ENCODE data around the gene PPP6R2.
"Not testable (repeated sequence)": the region's sequence is repeated elsewhere in the genome, so short reads cannot be mapped to it uniquely, and the experiment has no call there.

The PPP6R2 gene

DNA sequence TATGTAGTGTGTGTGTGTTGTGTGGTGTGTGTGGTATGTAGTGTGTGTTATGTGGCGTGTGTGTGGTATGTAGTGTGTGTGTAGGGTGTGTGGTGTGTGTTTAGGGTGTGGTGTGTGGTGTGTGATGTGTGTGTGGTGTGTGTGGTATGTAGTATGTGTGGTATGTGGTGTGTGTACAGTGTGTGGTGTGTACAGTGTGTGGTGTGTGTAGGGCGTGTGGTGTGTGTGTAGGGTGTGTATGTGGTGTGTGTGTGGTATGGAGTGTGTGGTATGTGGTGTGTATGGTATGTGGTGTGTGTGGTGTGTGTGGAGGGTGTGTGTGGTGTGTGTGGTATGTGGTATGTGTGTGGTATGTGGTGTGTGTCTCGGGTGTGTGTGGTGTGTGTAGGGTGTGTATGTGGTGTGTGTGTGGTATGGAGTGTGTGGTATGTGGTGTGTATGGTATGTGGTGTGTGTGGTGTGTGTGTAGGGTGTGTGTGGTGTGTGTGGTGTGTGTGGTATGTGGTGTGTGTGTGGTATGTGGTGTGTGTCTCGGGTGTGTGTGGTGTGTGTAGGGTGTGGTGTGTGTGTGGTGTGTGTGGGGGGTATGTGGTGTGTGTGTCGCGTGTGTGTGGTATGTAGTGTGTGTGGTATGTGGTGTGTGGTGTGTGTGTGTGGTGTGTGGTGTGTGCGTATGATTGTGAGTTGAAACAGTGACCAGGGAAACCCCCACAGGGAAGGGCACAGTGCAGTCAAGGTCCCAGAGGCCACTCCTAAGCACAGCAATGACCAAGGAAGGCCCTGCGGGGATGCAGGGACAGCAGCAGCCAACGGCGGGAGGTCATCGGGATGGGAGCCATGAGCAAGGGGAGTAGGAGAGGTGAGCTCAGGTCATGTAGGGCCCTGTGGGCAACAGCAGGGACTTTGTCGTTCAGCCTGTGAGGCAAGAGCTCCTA lies 2.9 kb upstream of the PPP6R2 start:
- Mint-ChIP-seq H3K4me1 (ENCODE audit: low read depth) (peaks cover 7% of the 10 kb centered on the region), H3K36me3 (no peaks in the 10 kb centered on the region), H3K4me3 (no peak overlapping the region), H3K27me3 (no peaks in the 10 kb centered on the region), H3K9me3 (ENCODE audit: low read depth) (no peaks in the 10 kb centered on the region), H3K27ac (no peak overlapping the region)

DNA sequence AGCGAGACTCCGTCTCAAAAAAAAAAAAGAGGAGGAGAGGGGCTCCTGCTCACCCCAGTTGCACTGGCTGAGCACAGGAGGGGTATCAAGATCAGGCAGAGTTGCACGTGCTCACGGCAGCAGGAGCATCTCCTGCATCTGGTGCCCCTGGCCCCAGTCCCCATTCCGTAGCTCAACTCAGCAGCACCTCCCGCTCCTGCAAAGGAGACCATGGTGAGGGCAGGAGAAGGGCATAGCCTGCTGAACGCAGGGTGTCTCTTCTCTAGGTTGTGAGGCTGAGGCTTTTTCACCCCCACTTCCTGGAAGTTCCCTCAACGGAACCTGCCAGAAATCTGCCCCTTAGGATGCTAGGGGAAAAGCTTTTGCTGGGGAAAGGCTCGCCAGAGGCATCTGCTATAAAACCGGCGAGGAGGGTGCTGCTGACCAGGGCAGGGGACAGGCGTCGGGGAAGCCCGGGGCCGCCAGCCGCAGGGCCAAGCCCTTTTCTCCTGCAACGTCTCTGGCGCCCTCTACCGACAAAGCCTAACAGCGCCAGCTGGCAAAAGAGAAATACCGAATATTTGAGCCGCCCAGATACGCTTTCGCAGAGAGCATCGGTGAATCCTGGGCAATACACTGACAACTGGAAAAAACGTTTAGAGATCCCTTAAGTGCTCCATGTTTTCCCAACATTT lies 1.0 kb upstream of the PPP6R2 start:
- Mint-ChIP-seq H3K9me3 (ENCODE audit: low read depth) (no peaks in the 10 kb centered on the region), H3K4me1 (ENCODE audit: low read depth) (peaks cover 9% of the 10 kb centered on the region), H3K36me3 (no peaks in the 10 kb centered on the region)

DNA sequence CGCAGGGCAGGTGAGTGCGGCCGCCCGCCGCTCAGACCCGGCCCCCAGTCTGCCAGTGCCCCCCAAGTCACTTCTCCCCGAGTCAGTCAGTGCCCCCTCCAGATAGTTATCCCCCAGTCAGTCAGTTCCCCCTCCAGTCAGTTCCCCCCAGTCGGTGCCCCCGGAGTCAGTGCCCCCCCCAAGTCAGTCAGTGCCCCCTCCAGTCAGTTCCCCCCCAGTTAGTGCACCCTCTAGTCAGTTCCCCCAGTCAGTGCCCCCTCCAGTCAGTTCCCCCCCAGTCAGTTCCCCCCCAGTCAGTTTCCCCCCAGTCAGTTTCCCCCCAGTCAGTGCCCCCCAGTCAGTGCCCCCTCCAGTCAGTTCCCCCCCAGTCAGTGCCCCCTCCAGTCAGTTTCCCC lies 411 bp downstream of the PPP6R2 start:
- Mint-ChIP-seq H3K27me3 (no peaks in the 10 kb centered on the region), H3K27ac (no peak overlapping the region), H3K36me3 (no peaks in the 10 kb centered on the region), H3K9me3 (ENCODE audit: low read depth) (no peaks in the 10 kb centered on the region), H3K4me3 (peak overlapping the region; percentile 32), H3K4me1 (ENCODE audit: low read depth) (peaks cover 9% of the 10 kb centered on the region)

More for the DNA sequence above, 1.0 kb upstream of the PPP6R2 start:
- H3K27ac Mint-ChIP-seq = peak overlapping the region; percentile 91
- peak overlapping the region; percentile 88 for H3K4me3 Mint-ChIP-seq
- H3K27me3 Mint-ChIP-seq = no peaks in the 10 kb centered on the region

DNA sequence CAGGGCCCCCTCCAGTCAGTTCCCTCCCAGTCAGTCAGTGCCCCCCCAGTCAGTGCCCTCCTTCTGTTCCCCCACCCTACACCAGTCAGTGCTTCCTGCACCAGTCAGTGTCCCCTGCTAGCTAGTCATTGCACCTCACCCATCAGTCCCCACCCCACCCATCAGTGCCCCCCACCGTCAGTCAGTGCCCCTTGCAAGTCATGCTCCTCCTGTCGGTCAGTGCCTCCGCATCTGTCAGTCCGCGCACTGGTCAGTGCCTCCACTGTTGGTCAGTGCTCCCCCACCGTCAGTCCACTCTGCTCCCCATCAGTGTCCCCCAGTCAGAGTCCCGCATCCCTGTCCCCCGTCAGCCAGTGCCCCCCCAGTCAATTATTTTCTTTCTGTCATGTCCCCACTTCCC lies 3.3 kb downstream of the PPP6R2 start:
- H3K27me3 Mint-ChIP-seq = no peaks in the 10 kb centered on the region
- no peak overlapping the region for H3K27ac Mint-ChIP-seq
- no peaks in the 10 kb centered on the region for H3K9me3 Mint-ChIP-seq (ENCODE audit: low read depth)
- no peak overlapping the region for H3K4me3 Mint-ChIP-seq
- no peaks in the 10 kb centered on the region for H3K36me3 Mint-ChIP-seq
- H3K4me1 Mint-ChIP-seq (ENCODE audit: low read depth) = peaks cover 7% of the 10 kb centered on the region

DNA sequence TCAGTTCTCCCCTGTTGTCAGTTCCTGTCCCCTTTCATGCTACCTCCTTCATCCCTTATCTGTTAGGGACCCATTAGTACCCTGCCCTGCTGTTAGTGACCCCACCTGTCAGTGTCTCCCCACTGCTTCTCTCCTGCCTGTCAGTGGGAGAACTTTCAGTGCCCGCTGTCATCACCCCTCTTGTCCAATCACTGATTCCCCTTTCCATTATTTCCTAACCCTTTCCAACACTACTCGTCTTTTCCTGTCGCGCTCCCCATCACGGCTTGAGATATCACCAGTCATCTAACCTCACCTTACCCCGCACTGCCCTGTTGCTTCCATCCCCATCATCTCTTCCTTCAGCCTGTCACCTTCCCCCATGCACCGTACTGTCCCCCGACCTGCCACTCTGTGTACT lies 4.0 kb downstream of the PPP6R2 start:
- Mint-ChIP-seq H3K4me3 (no peak overlapping the region), H3K27me3 (no peaks in the 10 kb centered on the region), H3K36me3 (no peaks in the 10 kb centered on the region), H3K9me3 (ENCODE audit: low read depth) (no peaks in the 10 kb centered on the region), H3K27ac (no peak overlapping the region), H3K4me1 (ENCODE audit: low read depth) (peaks cover 6% of the 10 kb centered on the region)

DNA sequence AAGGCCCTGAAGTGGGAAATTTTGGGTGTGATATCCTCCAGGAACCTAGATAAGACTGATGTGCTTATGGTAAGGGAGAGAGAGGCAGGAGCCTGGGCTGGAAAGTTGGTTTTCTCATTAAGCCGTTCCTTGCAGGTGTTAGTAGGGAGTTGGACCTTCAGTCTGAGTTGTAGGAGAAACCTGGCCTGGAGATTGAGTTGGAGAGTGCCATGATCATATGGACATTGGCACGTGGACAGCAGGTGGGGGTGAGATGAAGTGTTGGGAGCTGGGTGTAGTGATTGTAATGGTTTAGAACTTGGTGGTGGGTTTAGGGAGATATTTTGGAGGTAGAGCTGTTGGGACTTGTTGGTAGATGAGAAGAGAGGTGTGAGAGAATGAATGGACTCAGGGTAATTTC lies 4.9 kb downstream of the PPP6R2 start:
- no peaks in the 10 kb centered on the region for H3K36me3 Mint-ChIP-seq
- H3K27ac Mint-ChIP-seq = no peak overlapping the region
- H3K4me1 Mint-ChIP-seq (ENCODE audit: low read depth) = peaks cover 2% of the 10 kb centered on the region
- H3K4me3 Mint-ChIP-seq = no peak overlapping the region
- no peaks in the 10 kb centered on the region for H3K9me3 Mint-ChIP-seq (ENCODE audit: low read depth)
- no peaks in the 10 kb centered on the region for H3K27me3 Mint-ChIP-seq

DNA sequence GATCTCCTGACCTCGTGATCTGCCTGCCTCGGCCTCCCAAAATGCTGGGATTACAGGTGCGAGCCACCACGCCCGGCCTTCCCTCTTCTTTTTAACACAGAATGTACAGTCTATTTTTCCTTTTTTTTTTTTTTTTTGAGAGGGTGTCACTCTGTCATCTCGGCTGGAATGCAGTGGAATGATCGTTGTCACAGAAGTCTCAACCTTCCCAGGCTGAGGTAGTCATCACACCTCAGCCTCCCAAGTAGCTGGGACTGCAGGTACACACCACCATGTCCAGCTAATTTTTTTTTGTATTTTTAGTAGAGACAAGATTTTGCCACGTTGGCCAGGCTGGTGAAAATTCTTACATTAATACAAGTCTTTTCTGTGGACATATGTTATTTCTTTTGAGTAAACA lies 13.1 kb downstream of the PPP6R2 start:
- peaks cover 31% of the 10 kb centered on the region for H3K4me1 Mint-ChIP-seq (ENCODE audit: low read depth)
- H3K27me3 Mint-ChIP-seq = no peaks in the 10 kb centered on the region
- H3K9me3 Mint-ChIP-seq (ENCODE audit: low read depth) = no peaks in the 10 kb centered on the region
- H3K4me3 Mint-ChIP-seq = no peak overlapping the region
- H3K27ac Mint-ChIP-seq = no peak overlapping the region
- peaks cover 7% of the 10 kb centered on the region for H3K36me3 Mint-ChIP-seq

DNA sequence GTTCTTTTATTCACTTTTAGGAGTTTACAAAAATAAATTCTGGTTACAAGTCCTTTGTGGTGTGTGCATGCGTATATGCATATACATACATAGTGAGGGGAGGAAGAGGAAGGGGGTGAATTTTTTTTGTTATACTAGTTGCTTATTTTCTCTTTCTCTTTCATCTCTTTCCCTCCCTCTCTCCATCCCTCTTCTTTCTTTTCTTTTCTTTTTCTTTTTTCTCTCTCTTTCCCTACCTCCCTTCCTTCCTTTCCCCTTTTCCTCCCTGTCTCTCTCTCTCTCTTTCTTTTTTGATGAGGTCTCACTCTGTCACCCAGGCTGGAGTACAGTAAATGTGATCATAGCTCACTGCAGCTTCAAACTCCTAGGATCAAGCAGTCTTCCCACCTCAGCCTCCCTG lies 14.1 kb downstream of the PPP6R2 start:
- peaks cover 41% of the 10 kb centered on the region for H3K4me1 Mint-ChIP-seq (ENCODE audit: low read depth)
- H3K27ac Mint-ChIP-seq = peak overlapping the region; percentile 72
- no peaks in the 10 kb centered on the region for H3K27me3 Mint-ChIP-seq
- H3K36me3 Mint-ChIP-seq = peaks cover 10% of the 10 kb centered on the region
- peak overlapping the region; percentile 38 for H3K4me3 Mint-ChIP-seq
- no peaks in the 10 kb centered on the region for H3K9me3 Mint-ChIP-seq (ENCODE audit: low read depth)

DNA sequence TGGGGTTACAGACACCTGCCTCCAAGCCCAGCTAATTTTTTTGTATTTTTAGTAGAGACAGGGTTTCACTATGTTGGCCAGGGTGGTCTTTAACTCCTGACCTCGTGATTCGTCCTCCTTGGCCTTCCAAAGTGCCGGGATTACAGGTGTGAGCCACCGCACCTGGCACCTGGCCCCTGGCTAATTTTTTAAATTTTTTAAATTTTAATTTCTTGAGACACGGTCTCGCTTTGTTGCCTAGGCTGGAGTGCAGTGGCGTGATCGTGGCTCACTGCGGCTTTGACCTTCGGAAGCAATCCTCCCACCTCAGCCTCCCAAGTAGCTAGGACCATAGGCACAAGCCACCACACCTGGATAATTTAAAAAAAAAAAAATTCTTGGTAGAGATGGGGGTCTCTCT lies 14.6 kb downstream of the PPP6R2 start:
- Mint-ChIP-seq H3K27me3 (no peaks in the 10 kb centered on the region), H3K4me1 (ENCODE audit: low read depth) (peaks cover 47% of the 10 kb centered on the region), H3K27ac (no peak overlapping the region), H3K9me3 (ENCODE audit: low read depth) (no peaks in the 10 kb centered on the region), H3K4me3 (no peak overlapping the region), H3K36me3 (peaks cover 10% of the 10 kb centered on the region)

DNA sequence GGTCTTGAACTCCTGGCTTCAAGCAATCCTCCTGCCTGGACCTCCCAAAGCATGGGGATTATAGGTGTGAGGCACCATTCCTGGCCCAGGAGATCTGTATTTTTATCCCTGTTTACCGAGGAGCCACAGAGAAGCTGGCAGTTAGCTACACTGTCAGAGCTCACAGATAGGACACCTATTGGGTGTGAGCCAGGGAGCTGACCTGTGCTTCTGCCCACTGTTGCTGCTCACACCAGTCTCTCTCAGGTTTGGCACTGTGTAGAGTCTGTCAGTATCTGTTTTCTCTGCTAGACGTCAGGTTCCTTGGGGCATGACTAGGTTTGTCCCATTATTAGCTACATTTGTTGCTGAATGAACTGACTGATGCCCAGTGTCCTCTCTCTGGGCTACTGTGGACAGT lies 17.5 kb downstream of the PPP6R2 start:
- peaks cover 60% of the 10 kb centered on the region for H3K4me1 Mint-ChIP-seq (ENCODE audit: low read depth)
- H3K4me3 Mint-ChIP-seq = no peak overlapping the region
- H3K9me3 Mint-ChIP-seq (ENCODE audit: low read depth) = no peaks in the 10 kb centered on the region
- no peaks in the 10 kb centered on the region for H3K27me3 Mint-ChIP-seq
- peak overlapping the region; percentile 75 for H3K27ac Mint-ChIP-seq
- H3K36me3 Mint-ChIP-seq = peaks cover 10% of the 10 kb centered on the region

DNA sequence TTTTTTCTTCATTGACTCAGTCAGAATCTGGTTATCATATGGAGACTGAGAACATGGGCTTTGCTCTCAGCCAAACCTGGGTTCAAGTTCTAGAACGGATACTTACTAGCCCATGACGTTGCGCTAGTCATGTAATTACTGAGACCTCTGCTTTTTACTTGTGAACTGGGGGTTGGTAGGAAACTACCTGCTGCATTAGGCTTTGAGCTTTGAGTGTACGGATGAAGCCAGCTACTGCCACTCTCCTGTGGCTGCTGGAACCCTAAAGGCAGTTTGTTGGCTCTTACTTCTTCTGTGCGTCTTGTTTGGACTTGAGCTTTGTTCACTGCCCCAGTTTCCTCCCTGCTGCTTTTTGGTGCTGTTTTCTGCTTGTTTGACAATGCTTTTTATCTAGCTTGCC lies 18.1 kb downstream of the PPP6R2 start:
- no peaks in the 10 kb centered on the region for H3K27me3 Mint-ChIP-seq
- peak overlapping the region; percentile 64 for H3K4me3 Mint-ChIP-seq

DNA sequence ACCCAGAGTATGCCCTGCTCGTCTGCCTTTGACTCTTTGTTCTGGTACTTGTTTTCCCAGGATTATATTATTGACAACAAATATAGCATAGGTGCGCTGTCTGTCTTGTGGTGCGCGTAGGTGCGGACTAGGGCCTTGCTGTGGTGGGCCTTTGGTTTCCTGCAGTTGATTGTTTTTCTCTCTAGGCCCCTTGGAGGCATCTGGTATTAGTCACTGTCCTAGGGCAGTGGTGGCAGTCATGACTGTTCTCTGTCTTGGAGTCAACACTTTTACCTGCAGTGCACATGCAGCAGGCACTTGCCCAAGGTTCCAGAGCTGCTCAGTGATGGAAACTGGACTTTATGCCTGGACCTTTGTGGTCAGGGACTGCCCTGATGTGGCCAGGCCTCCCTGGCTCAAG lies 18.6 kb downstream of the PPP6R2 start:
- peak overlapping the region; percentile 64 for H3K4me3 Mint-ChIP-seq
- peak overlapping the region; percentile 75 for H3K27ac Mint-ChIP-seq
- no peaks in the 10 kb centered on the region for H3K9me3 Mint-ChIP-seq (ENCODE audit: low read depth)
- H3K4me1 Mint-ChIP-seq (ENCODE audit: low read depth) = peaks cover 62% of the 10 kb centered on the region
- peaks cover 10% of the 10 kb centered on the region for H3K36me3 Mint-ChIP-seq
- H3K27me3 Mint-ChIP-seq = no peaks in the 10 kb centered on the region

More for the DNA sequence above, 18.1 kb downstream of the PPP6R2 start:
- H3K36me3 Mint-ChIP-seq = peaks cover 10% of the 10 kb centered on the region
- peaks cover 62% of the 10 kb centered on the region for H3K4me1 Mint-ChIP-seq (ENCODE audit: low read depth)
- H3K27ac Mint-ChIP-seq = peak overlapping the region; percentile 75
- H3K9me3 Mint-ChIP-seq (ENCODE audit: low read depth) = no peaks in the 10 kb centered on the region

DNA sequence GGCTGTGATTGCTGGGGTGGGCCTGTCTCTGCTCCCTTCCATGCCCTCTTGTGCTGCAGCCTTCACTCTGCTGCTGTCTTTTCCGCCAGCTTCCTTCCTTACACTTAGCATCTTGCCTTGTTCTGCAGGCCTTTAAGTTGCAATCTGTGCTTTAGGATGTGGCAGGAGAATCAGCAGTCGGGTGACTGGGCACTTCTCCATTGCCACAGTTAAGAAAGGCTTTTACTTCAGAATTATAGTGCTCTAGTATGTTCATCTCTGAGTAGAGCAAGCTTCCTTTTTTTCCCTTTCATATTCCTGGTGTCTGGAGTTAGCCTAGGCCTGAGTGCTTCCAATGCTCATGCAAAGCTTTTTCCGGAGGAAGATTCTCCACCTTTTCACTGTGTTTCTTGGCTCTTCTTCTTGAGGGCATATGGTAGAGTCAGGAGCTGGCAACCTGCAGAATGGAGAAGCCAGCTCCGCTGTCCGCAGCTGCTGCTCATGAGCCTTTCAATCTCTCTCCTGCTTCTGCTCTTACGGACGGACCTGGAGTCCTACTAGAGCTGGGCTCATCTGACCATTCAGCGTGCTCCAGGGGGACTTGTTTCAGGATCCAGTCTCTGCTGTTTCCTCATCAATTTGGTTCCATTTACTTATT lies 20.2 kb downstream of the PPP6R2 start:
- Mint-ChIP-seq H3K9me3 (ENCODE audit: low read depth) (no peaks in the 10 kb centered on the region), H3K4me1 (ENCODE audit: low read depth) (peaks cover 57% of the 10 kb centered on the region), H3K27ac (no peak overlapping the region), H3K27me3 (no peaks in the 10 kb centered on the region), H3K36me3 (peaks cover 10% of the 10 kb centered on the region), H3K4me3 (no peak overlapping the region)

DNA sequence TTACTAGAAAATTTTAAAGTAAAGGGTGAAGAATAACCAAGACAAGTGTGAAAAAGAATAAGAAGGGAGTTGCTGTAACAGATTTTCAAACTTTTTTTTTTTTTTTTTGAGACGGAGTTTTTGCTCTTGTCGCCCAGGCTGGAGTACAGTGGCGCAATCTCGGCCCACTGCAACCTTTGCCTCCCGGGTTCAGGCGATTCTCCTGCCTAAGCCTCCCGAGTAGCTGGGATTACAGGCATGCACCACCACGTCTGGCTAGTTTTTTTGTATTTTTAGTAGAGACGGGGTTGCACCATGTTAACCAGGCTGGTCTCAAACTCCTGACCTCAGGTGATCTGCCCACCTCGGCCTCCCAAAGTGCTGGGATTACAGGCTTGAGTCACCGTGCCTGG lies 20.7 kb downstream of the PPP6R2 start:
- H3K27me3 Mint-ChIP-seq; H3K9me3 Mint-ChIP-seq (ENCODE audit: low read depth); H3K4me3 Mint-ChIP-seq; H3K27ac Mint-ChIP-seq: not testable (repeated sequence)
- H3K4me1 Mint-ChIP-seq (ENCODE audit: low read depth) = peaks cover 52% of the 10 kb centered on the region
- H3K36me3 Mint-ChIP-seq = peaks cover 10% of the 10 kb centered on the region

Measured in activated naive CD8-positive, alpha-beta T cell (primary cell).